ENCODE results near the gene IGF2BP2.

GRCh38 chr3:185831195-185831594 lies 6.4 kb upstream of the IGF2BP2 start:
- no peak for TF ChIP-seq POLR2A (IDR thresholded peaks at IDR 0.05; ENCODE audit: low read length)
- no peak for TF ChIP-seq GATA1 (IDR thresholded peaks at IDR 0.05; ENCODE audit: low read depth, low read length)
